ENCODE data around the gene GPANK1.

GPANK1 gene

GRCh38 chr6:31659649-31660380 is 5.0 kb downstream of the GPANK1 start:
- TF ChIP-seq CTCF (IDR thresholded peaks at IDR 0.05; ENCODE audit: low read depth, low read length): no peak
- TF ChIP-seq EZH2phosphoT487 (IDR thresholded peaks at IDR 0.05; ENCODE audit: low read depth): no peak
- Histone ChIP-seq H2AFZ (ENCODE audit: low read depth, low read length) (no peak overlapping the region), H4K20me1 (ENCODE audit: insufficient read depth, low read length) (no peaks in the 10 kb centered on the region), H3K9ac (ENCODE audit: low read length) (peak overlapping the region; percentile 99), H3K9me3 (ENCODE audit: insufficient read depth, low read length) (no peaks in the 10 kb centered on the region), H3K4me3 (ENCODE audit: low read length) (peak overlapping the region; percentile 100), H3K4me2 (ENCODE audit: low read length) (peak overlapping the region; percentile 100), H3K27me3 (ENCODE audit: low read depth, low read length) (no peaks in the 10 kb centered on the region), H3K27ac (ENCODE audit: low read length) (peak overlapping the region; percentile 71), H3K36me3 (replicated peaks; ENCODE audit: low read depth, low read length) (peaks cover 17% of the 10 kb centered on the region), H3K4me1 (ENCODE audit: low read length) (peaks cover 33% of the 10 kb centered on the region), H3K79me2 (ENCODE audit: low read length) (peaks cover 34% of the 10 kb centered on the region)

- peak overlapping the region; percentile 99; the same call in 1 of the 2 replicates for H3K9ac ChIP-seq (ENCODE audit: low read length)
- peaks cover 27% of the 10 kb centered on the region for H3K79me2 ChIP-seq (ENCODE audit: low read length)
Observed at GRCh38 chr6:31658983-31659648, 5.7 kb downstream of the GPANK1 start.

GRCh38 chr6:31658158-31658688 is 6.6 kb downstream of the GPANK1 start:
- H3K4me2 ChIP-seq (ENCODE audit: low read length): no peak overlapping the region
- H3K27ac ChIP-seq (ENCODE audit: low read length): no peak overlapping the region
- H3K9me3 ChIP-seq (ENCODE audit: insufficient read depth, low read length): no peaks in the 10 kb centered on the region
- H2AFZ ChIP-seq (ENCODE audit: low read depth, low read length): no peak overlapping the region
- no peaks in the 10 kb centered on the region for H3K27me3 ChIP-seq (ENCODE audit: low read depth, low read length)
- TF ChIP-seq EZH2phosphoT487 (IDR thresholded peaks at IDR 0.05; ENCODE audit: low read depth) (no peak), CTCF (IDR thresholded peaks at IDR 0.05; ENCODE audit: low read depth, low read length) (no peak)
- H3K4me3 ChIP-seq (ENCODE audit: low read length): no peak overlapping the region
- no peaks in the 10 kb centered on the region for H4K20me1 ChIP-seq (ENCODE audit: insufficient read depth, low read length)
- H3K79me2 ChIP-seq (ENCODE audit: low read length): peaks cover 24% of the 10 kb centered on the region
- H3K36me3 ChIP-seq (replicated peaks; ENCODE audit: low read depth, low read length): peaks cover 8% of the 10 kb centered on the region
- no peak overlapping the region for H3K9ac ChIP-seq (ENCODE audit: low read length)
- peaks cover 28% of the 10 kb centered on the region for H3K4me1 ChIP-seq (ENCODE audit: low read length)

More at GRCh38 chr6:31658983-31659648, 5.7 kb downstream of the GPANK1 start:
- Histone ChIP-seq H3K4me2 (ENCODE audit: low read length) (peak overlapping the region; percentile 100), H4K20me1 (ENCODE audit: insufficient read depth, low read length) (no peaks in the 10 kb centered on the region), H3K4me3 (ENCODE audit: low read length) (peak overlapping the region; percentile 100; the same call in 1 of the 2 replicates), H3K27me3 (ENCODE audit: low read depth, low read length) (no peaks in the 10 kb centered on the region), H2AFZ (ENCODE audit: low read depth, low read length) (no peak overlapping the region), H3K36me3 (replicated peaks; ENCODE audit: low read depth, low read length) (peaks cover 17% of the 10 kb centered on the region), H3K9me3 (ENCODE audit: insufficient read depth, low read length) (no peaks in the 10 kb centered on the region), H3K4me1 (ENCODE audit: low read length) (peaks cover 28% of the 10 kb centered on the region), H3K27ac (ENCODE audit: low read length) (no peak overlapping the region)
- TF ChIP-seq CTCF (IDR thresholded peaks at IDR 0.05; ENCODE audit: low read depth, low read length) (no peak), EZH2phosphoT487 (IDR thresholded peaks at IDR 0.05; ENCODE audit: low read depth) (no peak)

Measured in OCI-LY3 (cell line).